HEK293 (cell line): Measurements from ENCODE around the gene DPYSL4.

Source experiments
- ZBTB1 ChIP-seq: fragments of 450-650 bp; formaldehyde crosslinking; IDR thresholded peaks from 2 replicates; pipeline ENCODE4 v1.5.1; 2016; ENCODE audit warnings: missing biosample characterization, missing genetic modification characterization
- ZNF366 ChIP-seq: fragments of 450-650 bp; formaldehyde crosslinking; conservative IDR thresholded peaks from 2 replicates; pipeline ENCODE4 v1.5.1; 2016; ENCODE audit warnings: missing biosample characterization, missing genetic modification characterization
- TF ChIP-seq, protein P1 (sequence below): fragments of 450-650 bp; formaldehyde crosslinking; IDR thresholded peaks from 2 replicates; pipeline ENCODE4 v1.5.1; 2016; ENCODE audit warnings: missing biosample characterization, missing genetic modification characterization
- TF ChIP-seq, protein P2 (sequence below): fragments of 450-650 bp; formaldehyde crosslinking; IDR thresholded peaks from 2 replicates; pipeline ENCODE4 v1.5.1; 2016; ENCODE audit warnings: missing biosample characterization, missing genetic modification characterization, low read depth
- TF ChIP-seq, protein P3 (sequence below): fragments of 450-650 bp; formaldehyde crosslinking; IDR thresholded peaks from 2 replicates; pipeline ENCODE4 v1.5.1; 2016; ENCODE audit warnings: missing biosample characterization, missing genetic modification characterization

DNA sequence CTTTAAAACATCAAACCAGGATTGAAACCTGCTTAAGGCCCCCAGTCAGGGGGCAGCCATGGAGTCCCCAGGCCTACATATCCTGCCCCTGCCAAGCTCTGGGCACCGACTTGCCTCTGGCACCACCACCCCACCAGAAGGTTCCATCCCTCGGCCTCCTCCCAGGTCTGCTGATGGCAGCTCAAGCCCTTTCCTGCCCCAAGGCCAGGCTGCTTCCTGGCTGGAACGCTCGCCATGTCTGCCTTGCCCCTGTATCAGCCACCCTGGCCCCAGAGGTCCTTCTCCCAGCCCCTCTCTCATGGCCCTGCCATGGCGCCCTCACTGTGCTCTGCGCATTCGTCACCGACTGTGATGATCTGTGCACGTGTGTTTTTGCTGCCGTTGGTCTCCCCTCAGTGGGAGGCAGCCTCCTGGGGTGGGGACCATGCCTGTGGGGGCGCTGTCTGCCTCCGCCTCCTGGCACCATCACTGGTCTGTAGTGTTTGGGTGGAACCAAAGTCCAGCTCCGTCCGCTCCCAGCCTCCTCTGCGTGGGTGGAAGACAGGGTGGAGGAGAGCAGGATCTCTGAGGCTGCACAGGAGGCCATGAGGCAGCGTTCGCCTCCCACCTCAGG lies 3.2 kb downstream of the DPYSL4 start:
- TF ChIP-seq ZNF366 (tag by site-specific recombination) (no peak), ZBTB1 (tag by site-specific recombination) (no peak)
- TF ChIP-seq, protein P1, sequence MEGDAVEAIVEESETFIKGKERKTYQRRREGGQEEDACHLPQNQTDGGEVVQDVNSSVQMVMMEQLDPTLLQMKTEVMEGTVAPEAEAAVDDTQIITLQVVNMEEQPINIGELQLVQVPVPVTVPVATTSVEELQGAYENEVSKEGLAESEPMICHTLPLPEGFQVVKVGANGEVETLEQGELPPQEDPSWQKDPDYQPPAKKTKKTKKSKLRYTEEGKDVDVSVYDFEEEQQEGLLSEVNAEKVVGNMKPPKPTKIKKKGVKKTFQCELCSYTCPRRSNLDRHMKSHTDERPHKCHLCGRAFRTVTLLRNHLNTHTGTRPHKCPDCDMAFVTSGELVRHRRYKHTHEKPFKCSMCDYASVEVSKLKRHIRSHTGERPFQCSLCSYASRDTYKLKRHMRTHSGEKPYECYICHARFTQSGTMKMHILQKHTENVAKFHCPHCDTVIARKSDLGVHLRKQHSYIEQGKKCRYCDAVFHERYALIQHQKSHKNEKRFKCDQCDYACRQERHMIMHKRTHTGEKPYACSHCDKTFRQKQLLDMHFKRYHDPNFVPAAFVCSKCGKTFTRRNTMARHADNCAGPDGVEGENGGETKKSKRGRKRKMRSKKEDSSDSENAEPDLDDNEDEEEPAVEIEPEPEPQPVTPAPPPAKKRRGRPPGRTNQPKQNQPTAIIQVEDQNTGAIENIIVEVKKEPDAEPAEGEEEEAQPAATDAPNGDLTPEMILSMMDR (tag by site-specific recombination) = no peak
- TF ChIP-seq, protein P2, sequence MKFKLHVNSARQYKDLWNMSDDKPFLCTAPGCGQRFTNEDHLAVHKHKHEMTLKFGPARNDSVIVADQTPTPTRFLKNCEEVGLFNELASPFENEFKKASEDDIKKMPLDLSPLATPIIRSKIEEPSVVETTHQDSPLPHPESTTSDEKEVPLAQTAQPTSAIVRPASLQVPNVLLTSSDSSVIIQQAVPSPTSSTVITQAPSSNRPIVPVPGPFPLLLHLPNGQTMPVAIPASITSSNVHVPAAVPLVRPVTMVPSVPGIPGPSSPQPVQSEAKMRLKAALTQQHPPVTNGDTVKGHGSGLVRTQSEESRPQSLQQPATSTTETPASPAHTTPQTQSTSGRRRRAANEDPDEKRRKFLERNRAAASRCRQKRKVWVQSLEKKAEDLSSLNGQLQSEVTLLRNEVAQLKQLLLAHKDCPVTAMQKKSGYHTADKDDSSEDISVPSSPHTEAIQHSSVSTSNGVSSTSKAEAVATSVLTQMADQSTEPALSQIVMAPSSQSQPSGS (tag by site-specific recombination) = no peak
- TF ChIP-seq, protein P3, sequence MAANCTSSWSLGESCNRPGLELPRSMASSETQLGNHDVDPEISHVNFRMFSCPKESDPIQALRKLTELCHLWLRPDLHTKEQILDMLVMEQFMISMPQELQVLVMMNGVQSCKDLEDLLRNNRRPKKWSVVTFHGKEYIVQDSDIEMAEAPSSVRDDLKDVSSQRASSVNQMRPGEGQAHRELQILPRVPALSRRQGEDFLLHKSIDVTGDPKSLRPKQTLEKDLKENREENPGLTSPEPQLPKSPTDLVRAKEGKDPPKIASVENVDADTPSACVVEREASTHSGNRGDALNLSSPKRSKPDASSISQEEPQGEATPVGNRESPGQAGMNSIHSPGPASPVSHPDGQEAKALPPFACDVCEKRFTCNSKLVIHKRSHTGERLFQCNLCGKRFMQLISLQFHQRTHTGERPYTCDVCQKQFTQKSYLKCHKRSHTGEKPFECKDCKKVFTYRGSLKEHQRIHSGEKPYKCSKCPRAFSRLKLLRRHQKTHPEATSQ (tag by site-specific recombination) = no peak
